ENCODE data around the gene ITGA7.

ITGA7 gene

DNA sequence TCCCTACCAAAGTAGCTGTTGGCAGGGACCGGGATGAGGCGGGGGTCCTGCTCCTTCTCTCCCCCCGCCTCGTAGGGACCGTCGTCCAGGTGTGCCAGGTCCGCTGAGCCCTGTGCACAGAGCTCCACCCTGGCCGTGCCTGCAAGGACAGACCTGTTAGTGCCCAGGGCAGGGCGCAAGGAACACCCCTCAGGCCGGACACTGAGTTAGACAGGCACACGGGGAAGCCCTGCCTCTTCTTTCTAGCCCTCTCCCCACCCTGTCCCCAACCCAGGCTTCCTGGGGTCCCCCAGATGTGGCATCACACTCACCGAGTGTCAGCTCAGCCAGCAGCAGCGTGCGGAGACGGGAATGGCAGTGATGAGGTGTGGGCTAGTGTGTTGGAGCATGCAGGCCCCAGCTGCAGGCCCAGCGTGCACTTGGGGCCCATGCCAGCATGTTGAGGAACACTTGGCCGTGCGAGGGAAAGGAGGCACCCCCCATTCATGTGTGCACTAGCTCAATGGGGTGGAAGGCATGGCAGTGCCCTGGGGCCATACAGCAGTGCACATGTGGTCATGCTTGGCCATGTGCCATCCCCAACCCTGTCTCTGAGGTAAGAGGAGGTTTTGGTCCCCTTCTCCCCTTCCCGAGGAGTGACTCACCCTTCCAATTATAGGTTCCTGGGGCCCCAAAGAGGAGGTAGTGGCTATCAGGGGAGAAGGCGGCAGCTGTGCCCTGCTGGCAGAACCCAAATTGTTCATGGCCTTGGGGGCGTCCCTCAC, 7.3 kb downstream of the ITGA7 start:
- DNase-seq = no peak

- no peak for DNase-seq
Measured at GRCh38 chr12:55699471-55700055, 8.1 kb downstream of the ITGA7 start.

- no peak for DNase-seq
Measured at GRCh38 chr12:55698965-55699364, 8.7 kb downstream of the ITGA7 start.

DNA sequence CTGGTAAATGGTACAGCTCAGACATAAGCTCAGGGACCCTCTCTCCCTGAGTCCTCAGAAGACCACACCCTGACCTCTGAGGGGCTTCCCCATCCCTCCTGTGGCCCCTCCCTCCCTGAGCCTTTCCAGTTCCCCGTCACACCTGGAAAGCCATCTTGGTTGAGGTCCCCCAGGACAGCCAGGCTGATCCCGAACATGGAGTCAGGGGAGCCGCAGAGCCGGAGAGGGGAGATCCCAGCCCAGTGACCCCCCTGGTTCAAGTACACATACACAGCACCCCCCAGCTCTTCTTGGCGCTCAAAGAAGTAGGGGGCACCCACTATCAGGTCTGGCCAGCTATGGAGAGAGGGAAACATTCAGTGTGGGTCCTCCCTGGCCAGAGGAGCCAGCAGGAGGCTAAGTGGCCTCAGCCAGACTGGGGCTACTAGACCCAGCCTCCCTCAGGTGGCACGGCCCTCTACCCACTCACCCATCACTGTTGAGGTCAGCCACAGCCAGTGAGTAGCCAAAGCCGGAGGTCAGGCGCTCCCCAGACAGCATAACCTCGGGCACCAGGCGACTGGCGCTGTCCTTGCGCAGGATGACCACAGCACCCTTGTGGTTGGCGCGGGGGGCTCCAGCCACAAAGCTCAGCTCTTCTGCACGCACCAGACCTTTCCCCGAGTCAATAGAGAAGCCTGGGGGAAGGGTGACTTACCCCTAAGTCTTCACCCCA, 9.3 kb downstream of the ITGA7 start:
- DNase-seq = no peak

DNA sequence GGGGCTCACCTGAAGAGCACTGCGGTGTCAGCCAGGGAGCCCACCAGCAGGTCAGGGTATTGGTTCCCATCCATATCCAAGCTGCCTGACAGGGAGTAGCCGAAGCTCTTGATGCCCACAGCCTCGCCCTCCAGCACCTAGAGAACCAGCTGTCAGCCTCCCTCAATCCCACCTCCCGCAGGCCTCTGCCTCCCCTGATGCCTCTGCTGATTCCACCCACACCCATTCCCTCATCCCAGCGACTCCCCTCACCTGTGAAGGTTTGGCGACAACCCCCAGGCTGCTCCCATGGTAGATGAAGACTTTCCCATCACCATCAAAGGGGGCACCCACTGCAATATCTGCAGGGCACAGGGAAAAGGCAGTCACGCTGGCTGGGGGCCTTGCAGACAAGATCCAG, 10.0 kb downstream of the ITGA7 start:
- DNase-seq = no peak

DNA sequence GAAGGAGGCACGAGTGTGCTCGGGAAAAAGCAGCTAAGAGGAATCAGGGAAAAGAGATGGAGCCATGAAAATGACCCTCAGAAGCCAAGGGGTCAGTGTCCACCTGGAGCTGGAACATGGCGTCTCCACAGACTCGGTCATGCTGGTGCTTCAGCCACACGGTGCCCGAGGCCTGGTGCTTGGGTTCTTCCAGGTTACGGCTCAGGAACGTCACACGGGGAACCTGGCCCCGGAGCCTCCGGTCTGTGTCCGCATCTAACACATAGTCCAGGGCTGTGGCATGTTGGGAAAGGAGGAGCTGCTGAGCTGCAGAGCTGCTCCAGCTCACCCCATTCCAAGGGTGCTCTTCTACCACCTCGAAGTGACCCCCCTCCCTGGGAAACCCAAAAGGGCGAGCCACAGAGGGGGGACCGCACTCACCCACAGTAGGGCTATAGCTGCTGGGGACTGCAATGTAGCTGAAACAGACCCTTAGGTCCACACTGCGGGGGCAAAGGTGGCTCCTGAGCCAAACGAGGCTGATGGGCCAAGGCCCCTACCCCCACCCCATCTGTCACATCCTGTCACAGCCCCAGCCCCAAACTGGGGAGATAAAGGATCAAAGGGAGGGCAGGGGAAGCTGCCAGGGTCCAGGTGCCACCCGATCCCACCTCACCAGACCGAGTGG, 10.8 kb downstream of the ITGA7 start:
- DNase-seq = no peak

DNA sequence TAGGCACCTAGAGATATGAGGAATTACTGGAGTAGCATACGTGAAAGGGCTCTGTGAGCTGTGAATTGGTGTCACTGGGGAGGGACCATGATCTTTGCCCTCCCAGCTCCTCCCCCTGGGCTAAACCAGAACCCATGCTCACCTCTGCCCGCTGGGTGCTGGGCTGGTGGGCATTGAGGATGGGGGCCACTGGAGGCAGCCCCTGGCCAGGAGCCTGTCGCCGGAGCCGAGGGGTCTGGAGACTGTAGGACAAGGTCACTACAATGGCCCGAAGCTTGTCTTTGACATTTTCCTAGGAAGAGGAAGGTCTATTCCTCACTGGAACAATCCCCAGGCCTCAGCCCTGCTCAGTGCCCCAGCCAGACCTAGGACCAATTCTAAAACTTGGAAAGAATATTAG, 11.6 kb downstream of the ITGA7 start:
- no peak for DNase-seq

GRCh38 chr12:55695349-55695748, 12.4 kb downstream of the ITGA7 start:
- no peak for DNase-seq

GRCh38 chr12:55694651-55695050, 13.1 kb downstream of the ITGA7 start:
- DNase-seq = no peak

DNA sequence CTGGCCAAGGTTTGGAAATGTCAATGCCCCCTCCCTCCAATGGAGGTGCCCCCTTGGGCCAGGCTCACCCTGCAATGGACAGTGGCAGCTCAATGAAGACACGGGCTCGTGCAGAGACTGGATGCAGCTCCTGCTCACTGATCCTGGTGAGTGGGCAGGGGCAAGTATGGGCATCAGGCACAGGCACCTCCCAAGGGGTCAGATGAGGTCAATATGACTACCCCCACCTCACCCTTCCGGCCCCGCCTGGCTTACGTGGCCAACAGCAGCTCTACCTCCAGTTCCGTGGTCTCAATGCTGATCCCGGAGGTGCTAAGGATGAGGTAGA, 13.6 kb downstream of the ITGA7 start:
- no peak for DNase-seq

DNA sequence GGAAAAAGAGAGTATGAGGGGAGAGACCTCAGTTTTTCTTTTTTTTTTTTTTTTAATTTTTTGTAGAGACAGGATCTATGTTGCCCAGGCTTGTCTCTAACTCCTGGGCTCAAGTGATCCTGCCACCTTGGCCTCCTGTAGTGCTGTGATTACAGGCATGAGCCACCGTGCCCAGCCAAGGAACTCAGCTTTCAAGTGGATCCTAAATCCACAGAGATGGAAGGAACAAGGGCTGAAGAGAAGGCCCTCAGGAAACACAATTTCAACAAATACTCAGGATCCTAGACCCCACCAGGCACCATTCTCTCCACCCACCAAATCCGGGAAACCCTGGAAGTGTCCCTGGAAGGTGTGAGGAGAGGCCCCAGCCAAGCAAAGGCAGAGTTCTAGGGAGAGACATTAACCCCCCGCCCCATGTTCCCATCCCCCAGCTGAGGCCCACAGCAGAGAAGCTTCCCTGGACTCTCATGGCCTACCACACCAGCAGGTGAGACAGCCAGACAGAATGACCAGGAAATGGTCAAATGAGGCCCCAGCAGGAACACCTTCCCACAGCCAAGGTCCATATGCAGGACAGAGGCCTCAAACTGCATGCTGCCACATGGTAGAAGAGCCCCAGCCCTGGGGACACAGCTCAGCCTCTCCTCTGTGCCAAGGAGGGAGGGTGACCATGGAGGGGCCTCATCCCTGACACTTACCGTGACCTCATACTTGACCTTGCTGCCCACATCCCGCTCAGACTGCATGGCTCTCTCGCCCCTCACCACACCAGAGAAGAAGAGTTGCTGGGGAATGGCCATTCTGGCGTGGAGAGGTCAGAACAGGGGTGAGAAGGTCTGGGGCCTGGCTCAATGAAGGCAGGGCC, 14.1 kb downstream of the ITGA7 start:
- no peak for DNase-seq

DNA sequence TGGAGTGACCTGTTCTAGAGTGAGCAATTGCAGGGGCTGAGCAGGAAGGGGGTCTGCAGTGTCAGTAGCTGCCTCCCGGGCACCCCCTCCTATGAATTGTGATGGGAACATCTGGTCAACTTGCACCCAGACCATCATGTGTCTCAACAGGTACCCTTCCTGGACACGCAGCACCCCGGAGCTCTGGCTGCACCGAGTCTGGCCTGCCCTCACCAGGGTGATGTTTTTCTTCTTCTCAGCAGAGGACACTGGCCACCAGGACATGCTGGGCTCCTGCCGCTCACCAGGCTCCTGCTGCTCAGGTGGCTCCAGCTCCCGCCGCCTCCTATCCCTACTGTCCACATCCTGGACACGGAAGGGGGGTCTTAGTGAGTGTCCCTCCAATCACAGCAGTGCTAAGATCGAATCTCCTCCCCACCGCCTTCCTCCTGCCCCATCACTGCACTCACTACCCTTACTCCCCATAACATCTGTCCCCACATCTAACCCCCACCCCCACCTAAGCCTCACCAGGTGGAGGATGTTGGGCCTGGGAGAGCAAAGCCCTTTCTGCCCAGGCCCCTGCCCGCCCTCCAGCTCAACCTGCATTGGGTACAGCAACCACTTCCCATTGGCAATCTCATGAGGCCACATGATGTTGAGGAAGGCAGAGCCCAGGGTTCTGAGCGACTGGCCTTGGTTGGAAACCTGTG, 14.9 kb downstream of the ITGA7 start:
- DNase-seq = no peak

GRCh38 chr12:55688716-55689655, 18.7 kb downstream of the ITGA7 start:
- no peak for DNase-seq

DNA sequence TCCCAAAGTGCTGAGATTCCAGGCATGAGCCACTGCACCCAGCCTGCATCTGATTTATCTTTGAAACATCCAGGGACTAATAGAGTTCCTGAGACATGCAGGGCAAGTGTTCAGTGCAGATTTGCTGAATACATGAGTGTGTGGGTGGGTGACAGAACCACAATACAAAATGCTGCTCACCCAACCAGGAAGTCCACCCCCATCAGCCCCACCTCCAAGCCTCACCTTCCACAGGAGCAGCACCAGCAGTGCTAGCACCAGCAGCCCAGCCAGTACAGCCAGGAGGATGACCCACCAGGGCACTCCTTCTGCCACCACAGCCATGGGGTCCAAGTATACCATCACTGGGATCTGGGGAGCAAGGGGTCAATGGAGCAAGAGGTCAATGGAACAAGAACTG, 20.0 kb downstream of the ITGA7 start:
- DNase-seq = no peak

DNA sequence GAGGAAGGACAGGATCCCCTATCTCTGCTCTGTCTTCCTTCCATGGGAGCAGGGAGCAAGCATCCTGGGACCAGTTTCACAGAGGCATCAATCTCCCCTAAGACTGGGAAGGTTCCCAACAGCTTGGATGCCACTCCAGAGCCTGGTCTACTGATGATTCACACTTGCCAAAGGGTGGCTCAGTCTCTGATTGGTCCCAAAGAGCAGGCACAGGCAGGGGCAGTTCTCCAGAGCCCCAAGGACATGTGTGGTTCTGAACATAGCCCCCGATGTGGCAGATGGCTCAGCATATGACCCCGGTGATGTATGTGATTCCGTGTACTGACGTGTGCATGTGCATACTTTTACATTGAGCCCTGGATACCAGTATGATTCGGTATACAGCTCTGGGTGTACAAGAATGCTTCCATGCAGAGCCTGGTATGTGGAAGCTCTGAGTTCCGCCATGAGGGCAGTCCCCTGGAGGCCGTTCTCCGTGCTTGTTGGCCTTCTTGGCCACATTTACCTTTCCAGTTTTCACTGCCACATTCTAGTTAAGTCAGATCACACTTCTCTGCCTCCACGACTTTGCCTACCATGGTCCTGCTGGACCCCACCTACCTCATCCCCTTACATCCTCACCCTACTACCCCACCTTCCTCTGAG, 21.2 kb downstream of the ITGA7 start:
- no peak for DNase-seq

DNA sequence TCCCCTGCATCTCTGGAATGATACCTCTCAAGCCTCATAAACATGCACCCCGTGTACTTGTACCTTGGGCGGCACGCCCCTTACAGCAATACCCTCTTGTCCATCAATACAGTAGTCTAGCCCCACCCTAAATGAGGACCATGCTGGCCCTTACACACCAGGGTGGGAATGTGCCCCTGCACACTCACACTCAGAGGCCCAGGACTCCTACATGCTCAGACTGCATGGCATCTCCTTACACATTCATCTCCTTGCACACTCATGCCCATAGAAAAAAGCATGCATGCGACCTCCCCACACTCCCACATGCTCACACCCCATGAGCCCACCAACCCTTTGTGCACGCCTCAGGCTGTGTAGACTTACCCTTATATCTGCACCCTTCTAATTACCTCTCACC, 22.0 kb downstream of the ITGA7 start:
- no peak for DNase-seq

DNA sequence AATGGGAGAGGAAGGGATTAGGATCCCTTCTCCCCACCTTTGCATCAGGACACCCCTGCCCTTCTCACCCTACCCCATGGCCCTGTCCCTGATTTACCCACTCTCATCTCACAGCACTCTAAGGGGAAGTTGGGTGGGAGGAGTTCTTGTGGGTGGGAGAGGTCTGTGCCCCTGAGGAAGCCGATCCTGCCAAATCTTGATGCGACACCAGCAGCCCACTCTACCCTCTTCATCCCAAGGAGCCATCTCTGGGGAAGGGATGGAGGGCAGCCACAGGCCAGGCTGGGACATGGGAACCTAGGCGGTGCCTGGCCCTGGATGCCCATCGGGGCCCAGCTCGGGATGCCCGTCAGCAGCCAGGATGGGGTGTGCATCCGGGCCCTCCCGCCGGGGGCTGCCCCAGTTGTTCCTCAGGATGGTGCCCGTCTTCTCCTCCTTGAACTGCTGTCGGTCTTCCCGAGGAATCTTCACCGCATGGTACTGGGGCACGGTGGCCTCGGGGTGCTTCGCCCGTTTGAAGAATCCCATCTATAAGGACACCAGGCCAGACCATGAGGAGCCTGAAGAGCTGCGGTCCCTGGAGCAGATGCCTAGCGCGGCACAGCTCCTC, 22.8 kb downstream of the ITGA7 start:
- DNase-seq = no peak

- DNase-seq = no peak
Measured at GRCh38 chr12:55683676-55684075, 24.0 kb downstream of the ITGA7 start.

DNA sequence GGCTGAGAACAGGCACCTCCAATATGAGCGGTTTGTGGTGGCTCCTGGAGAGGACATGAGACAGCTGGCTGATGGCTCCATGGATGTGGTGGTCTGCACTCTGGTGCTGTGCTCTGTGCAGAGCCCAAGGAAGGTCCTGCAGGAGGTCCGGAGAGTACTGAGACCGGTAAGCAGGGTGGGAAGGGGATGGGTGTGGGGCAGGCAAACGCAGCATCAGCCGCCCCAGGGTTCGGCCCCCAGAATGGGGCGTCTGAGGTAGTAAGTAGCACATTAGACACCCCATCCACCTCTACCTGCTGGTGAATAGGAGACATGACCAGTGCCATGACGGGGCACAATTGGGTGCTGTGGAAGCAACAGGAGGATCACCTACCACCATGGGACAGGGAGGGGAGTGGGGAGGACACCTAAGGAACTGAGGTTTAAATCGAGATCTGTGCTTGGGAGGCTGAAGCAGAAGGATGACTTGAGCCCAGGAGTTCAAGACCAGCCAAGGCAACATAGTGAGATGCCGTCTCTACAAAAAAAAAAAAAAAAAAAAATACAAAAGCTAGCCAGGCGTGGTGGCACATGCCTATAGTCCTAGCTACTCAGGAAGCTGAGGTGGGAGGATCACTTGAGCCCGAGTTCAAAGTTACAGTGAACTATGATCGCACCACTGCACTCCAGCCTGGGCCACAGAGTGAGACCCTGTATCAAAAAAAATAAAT, 25.5 kb downstream of the ITGA7 start:
- DNase-seq = no peak
